SKM-1 treated with dmso at 0.1 percent for 144 hours (cell line): ENCODE data around the gene DNAI7.

Experiments
- DNase-seq: peaks from one replicate; lab custom pipeline; 2025; ENCODE audit not compliant: unreplicated experiment; lab: John Stamatoyannopoulos, UW

Gene DNAI7

GRCh38 chr12:25195056-25195971, at the start of gene DNAI7, which contains the start of gene ETFRF1:
Gene DNAI7, minus strand, starts transcription at chr12:25195160. Its CDS starts 82 bp downstream, at chr12:25195078.
Gene ETFRF1, plus strand, starts transcription at chr12:25195237. Its CDS starts 8,720 bp downstream, at chr12:25203957.
- DNase-seq = peak; percentile 83

- DNase-seq = no peak
Measured at GRCh38 chr12:25243680-25243990, 48.7 kb upstream of the DNAI7 start.

- DNase-seq = no peak
Measured at GRCh38 chr12:25242981-25243679, 48.2 kb upstream of the DNAI7 start.

GRCh38 chr12:25241167-25242020, 46.4 kb upstream of the DNAI7 start:
- DNase-seq = peak; percentile 4

GRCh38 chr12:25236626-25237025, 41.7 kb upstream of the DNAI7 start:
- DNase-seq = no peak

- DNase-seq = no peak
Measured at GRCh38 chr12:25236190-25236589, 41.2 kb upstream of the DNAI7 start.

- no peak for DNase-seq
Measured at GRCh38 chr12:25213338-25213737, 18.4 kb upstream of the DNAI7 start.

- no peak for DNase-seq
Measured at GRCh38 chr12:25208554-25208953, 13.6 kb upstream of the DNAI7 start.

GRCh38 chr12:25207846-25208245, 12.9 kb upstream of the DNAI7 start:
- DNase-seq = no peak

GRCh38 chr12:25207411-25207810, 12.5 kb upstream of the DNAI7 start:
- DNase-seq = no peak

GRCh38 chr12:25202137-25202536, 7.2 kb upstream of the DNAI7 start:
- DNase-seq = no peak

GRCh38 chr12:25200703-25201102, 5.7 kb upstream of the DNAI7 start:
- no peak for DNase-seq

GRCh38 chr12:25197608-25198007, 2.6 kb upstream of the DNAI7 start:
- no peak for DNase-seq

GRCh38 chr12:25194722-25195055, 271 bp downstream of the DNAI7 start:
- DNase-seq = no peak

GRCh38 chr12:25194214-25194613, 746 bp downstream of the DNAI7 start:
- DNase-seq = no peak

- DNase-seq = no peak
Measured at GRCh38 chr12:25190793-25191192, 4.2 kb downstream of the DNAI7 start.

GRCh38 chr12:25189656-25190055, 5.3 kb downstream of the DNAI7 start:
- no peak for DNase-seq

GRCh38 chr12:25187781-25188180, 7.2 kb downstream of the DNAI7 start:
- DNase-seq = no peak

- DNase-seq = no peak
Measured at GRCh38 chr12:25186788-25187402, 8.1 kb downstream of the DNAI7 start.

GRCh38 chr12:25186038-25186787, 8.7 kb downstream of the DNAI7 start:
- DNase-seq = no peak
